HL-60 (cell line): ENCODE data around the gene FADS6.

Experiments used
- DNase-seq, 2 experiments: peaks; one replicate each; pipeline ENCODE4 v3.0.0-alpha.2; 2010 to 2020; ENCODE audit warnings: low read depth in 1 of 2, low spot score in 1 of 2
- H3K27ac ChIP-seq: fragments of 250-450 bp; sonication (Bioruptor Pico); replicated peaks from 2 replicates; pipeline ENCODE4 v1.5.1; 2020; ENCODE audit warnings: mild to moderate bottlenecking, moderate library complexity
- H3K27me3 ChIP-seq: fragments of 250-450 bp; sonication (Bioruptor Pico); 2 replicates; pipeline ENCODE4 v1.5.1; 2021; ENCODE audit warnings: mild to moderate bottlenecking, moderate library complexity; ENCODE audit not compliant: insufficient read depth, poor library complexity, severe bottlenecking
- H3K4me3 ChIP-seq: replicated peaks from 2 replicates; pipeline ENCODE4 v1.5.1; 2011; ENCODE audit warnings: mild to moderate bottlenecking, control low read depth, low read length; ENCODE audit not compliant: insufficient read depth
- GABPA ChIP-seq: IDR thresholded peaks from 2 replicates; pipeline ENCODE4 v1.6.1; 2012; ENCODE audit warnings: low read depth
- POLR2AphosphoS5 ChIP-seq: IDR thresholded peaks from 2 replicates; pipeline ENCODE4 v1.6.1; 2012; ENCODE audit warnings: low read depth
- SPI1 ChIP-seq: IDR thresholded peaks from 2 replicates; pipeline ENCODE4 v1.6.1; 2012; ENCODE audit warnings: low read depth, mild to moderate bottlenecking, borderline replicate concordance
- long read RNA-seq: library from polyadenylated mRNA; unstranded; transcript quantifications from one replicate; pipeline ENCODE4 v2.0.0, GENCODE V29; 2020
- TF ChIP-seq, protein P1 (sequence below): IDR thresholded peaks from 2 replicates; pipeline ENCODE4 v1.6.1; 2012; ENCODE audit warnings: low read depth; ENCODE audit not compliant: insufficient replicate concordance
- TF ChIP-seq, protein P2 (sequence below): IDR thresholded peaks from one replicate; pipeline ENCODE4 v1.5.1; 2011; ENCODE audit warnings: low read length, control low read depth, inconsistent platforms; ENCODE audit not compliant: insufficient read depth

FADS6 gene, protein sequence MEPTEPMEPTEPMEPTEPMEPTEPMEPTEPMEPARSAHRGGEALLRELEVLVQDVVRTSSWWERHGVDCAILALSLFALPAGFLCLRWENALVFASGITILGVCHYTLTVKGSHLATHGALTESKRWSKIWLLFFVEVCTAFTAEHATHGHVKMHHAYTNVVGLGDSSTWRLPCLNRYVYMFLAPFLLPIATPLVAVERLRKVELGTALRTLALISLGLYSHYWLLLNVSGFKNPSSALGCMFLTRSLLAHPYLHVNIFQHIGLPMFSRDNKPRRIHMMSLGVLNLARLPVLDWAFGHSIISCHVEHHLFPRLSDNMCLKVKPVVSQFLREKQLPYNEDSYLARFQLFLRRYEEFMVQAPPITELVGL
- long read RNA-seq, result 0 reads

DNA sequence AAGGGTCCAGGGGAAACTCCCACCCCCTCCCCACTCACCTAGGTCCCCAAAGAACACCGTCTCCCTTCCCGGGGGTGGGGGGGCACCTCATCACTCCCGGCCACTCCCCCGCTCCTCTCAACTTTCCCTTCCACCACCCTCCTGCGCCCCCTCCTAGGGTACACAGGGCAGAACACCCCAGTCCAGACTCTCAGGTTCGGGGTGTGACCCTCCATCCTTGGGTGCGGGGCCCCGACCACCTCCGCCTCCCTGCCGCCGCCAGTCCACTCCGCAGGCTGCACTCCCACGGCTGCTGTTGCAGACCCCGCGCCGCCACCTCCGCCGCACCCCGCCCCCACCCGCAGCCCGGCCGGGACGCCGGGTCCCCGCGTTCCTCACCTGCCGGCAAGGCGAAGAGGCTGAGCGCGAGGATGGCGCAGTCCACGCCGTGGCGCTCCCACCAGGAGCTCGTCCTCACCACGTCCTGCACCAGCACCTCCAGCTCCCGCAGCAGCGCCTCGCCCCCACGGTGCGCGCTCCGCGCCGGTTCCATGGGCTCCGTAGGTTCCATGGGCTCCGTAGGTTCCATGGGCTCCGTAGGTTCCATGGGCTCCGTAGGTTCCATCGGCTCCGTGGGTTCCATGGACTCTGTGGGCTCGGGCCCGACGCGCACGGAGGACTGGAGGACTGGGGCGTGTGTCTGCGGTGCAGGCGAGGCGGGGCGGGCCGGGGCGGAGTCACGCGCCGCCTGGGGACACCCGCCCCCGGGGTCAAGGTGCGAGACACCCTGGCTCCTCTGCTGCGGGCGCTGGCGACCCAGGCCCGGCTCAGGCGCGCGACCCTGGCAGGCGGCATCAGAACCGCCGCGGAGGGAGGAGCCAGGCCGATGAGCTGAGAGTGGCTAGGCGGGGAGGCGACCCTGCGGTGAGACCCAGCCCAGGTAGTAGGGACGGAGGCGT is at the start of gene FADS6:
FADS6 (minus strand) TSS at position 660 of the 938 bp plus-strand sequence; CDS start at position 622, 38 bp downstream.
- no peak for DNase-seq
- peaks cover 35% of the 10 kb centered on the region for H3K27me3 ChIP-seq
- H3K27ac ChIP-seq, result no peak within 1 kb of the TSS
- no peak for TF ChIP-seq GABPA
- TF ChIP-seq, protein P1, sequence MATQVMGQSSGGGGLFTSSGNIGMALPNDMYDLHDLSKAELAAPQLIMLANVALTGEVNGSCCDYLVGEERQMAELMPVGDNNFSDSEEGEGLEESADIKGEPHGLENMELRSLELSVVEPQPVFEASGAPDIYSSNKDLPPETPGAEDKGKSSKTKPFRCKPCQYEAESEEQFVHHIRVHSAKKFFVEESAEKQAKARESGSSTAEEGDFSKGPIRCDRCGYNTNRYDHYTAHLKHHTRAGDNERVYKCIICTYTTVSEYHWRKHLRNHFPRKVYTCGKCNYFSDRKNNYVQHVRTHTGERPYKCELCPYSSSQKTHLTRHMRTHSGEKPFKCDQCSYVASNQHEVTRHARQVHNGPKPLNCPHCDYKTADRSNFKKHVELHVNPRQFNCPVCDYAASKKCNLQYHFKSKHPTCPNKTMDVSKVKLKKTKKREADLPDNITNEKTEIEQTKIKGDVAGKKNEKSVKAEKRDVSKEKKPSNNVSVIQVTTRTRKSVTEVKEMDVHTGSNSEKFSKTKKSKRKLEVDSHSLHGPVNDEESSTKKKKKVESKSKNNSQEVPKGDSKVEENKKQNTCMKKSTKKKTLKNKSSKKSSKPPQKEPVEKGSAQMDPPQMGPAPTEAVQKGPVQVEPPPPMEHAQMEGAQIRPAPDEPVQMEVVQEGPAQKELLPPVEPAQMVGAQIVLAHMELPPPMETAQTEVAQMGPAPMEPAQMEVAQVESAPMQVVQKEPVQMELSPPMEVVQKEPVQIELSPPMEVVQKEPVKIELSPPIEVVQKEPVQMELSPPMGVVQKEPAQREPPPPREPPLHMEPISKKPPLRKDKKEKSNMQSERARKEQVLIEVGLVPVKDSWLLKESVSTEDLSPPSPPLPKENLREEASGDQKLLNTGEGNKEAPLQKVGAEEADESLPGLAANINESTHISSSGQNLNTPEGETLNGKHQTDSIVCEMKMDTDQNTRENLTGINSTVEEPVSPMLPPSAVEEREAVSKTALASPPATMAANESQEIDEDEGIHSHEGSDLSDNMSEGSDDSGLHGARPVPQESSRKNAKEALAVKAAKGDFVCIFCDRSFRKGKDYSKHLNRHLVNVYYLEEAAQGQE, result no peak
- TF ChIP-seq POLR2AphosphoS5, result no peak
- TF ChIP-seq, protein P2, sequence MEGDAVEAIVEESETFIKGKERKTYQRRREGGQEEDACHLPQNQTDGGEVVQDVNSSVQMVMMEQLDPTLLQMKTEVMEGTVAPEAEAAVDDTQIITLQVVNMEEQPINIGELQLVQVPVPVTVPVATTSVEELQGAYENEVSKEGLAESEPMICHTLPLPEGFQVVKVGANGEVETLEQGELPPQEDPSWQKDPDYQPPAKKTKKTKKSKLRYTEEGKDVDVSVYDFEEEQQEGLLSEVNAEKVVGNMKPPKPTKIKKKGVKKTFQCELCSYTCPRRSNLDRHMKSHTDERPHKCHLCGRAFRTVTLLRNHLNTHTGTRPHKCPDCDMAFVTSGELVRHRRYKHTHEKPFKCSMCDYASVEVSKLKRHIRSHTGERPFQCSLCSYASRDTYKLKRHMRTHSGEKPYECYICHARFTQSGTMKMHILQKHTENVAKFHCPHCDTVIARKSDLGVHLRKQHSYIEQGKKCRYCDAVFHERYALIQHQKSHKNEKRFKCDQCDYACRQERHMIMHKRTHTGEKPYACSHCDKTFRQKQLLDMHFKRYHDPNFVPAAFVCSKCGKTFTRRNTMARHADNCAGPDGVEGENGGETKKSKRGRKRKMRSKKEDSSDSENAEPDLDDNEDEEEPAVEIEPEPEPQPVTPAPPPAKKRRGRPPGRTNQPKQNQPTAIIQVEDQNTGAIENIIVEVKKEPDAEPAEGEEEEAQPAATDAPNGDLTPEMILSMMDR, result no peak
- TF ChIP-seq SPI1, result no peak
- no peak within 1 kb of the TSS for H3K4me3 ChIP-seq

DNA sequence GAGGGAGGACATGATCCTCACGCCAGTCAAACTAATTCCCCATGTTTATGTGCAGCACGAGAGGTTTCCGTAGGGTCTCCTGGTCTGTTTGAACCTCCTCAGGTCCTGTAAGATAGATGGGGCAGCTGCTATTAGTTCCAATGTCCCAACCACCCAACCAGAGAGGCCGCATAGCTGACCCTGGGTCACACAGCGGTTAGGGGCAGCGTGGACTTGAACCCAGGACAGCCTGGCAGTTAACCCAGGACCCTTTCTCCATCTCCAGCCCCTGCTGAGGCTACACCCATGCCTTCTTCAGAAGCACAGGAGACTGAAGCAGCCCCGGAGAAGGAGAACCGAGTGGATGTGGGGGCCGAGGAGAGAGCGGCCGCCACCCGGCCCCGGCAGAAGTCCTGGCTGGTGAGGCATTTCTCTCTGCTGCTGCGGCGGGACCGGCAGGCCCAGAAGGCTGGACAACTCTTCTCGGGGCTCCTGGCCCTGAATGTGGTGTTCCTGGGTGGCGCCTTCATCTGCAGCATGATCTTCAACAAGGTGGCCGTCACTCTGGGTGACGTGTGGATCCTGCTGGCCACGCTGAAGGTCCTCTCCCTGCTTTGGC is 47.8 kb upstream of the FADS6 start:
- Histone ChIP-seq H3K27ac (no peak overlapping the region), H3K27me3 (peaks cover 19% of the 10 kb centered on the region), H3K4me3 (no peak overlapping the region)
- no peak for TF ChIP-seq SPI1
- TF ChIP-seq, protein P1, result no peak
- TF ChIP-seq, protein P2, result no peak
- DNase-seq, result no peak

DNA sequence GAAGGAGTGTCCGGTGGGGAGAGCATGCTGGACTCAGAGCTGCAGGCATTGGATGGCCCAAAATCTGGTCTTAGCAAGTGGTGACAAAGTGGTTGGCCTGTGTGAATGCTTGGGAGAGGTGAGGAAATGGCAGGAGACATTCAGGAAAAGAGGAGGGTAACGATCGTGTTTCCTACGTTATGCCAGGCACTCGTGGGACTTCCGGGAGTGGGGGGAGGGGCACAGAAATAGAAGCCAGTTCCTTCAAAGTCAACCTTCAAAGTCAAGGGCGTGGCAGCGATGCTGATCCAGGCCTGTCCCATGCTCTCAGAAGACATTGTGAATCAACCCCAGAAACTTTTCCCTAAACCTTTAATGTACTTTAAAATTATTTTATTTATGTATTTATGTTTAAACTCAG is 46.1 kb upstream of the FADS6 start:
- Histone ChIP-seq H3K4me3 (no peak overlapping the region), H3K27ac (no peak overlapping the region), H3K27me3 (peaks cover 32% of the 10 kb centered on the region)
- DNase-seq, result no peak
- TF ChIP-seq SPI1 (no peak), GABPA (no peak)
